Thyroid gland (tissue), 4 donors: Measurements from ENCODE around the gene ATP9B.

Experiments
- POLR2A ChIP-seq, 2 donors: fragments of 450-650 bp; IDR thresholded peaks; one replicate each; pipeline ENCODE4 v1.6.1; 2017; ENCODE audit warnings: antibody characterized with exemption in 2 of 2, mild to moderate bottlenecking in 2 of 2, moderate library complexity in 1 of 2
- TF ChIP-seq, protein P1 (sequence below), 6 experiments: fragments of 200-600 bp in 3 of 6; fragments of 450-650 bp in 3 of 6; sonication (generic) in 3 of 6; IDR thresholded peaks; one replicate each; pipeline ENCODE4 v1.5.1; 2016 to 2019; ENCODE audit warnings: antibody characterized with exemption in 6 of 6, mild to moderate bottlenecking in 2 of 6, inconsistent platforms in 1 of 6, moderate library complexity in 1 of 6

DNA sequence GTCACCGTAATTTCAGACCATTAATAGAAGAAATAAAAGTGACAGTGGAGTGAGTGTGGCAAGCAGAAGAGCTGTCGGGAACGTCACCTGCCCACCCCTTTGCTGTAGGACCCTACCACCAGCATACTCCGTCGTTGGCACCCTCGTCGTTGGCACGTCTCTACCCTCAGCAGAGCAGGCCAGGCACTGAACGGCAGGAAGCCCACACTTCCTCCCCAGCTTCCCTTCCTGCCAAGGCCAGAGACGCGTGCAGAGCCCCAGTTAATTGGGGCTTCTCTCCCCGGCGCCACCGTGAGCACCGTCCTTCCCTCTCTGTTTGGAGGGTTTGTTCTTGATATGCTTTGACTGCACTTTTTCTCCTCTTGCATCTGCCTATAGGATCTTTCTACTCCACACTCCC is 299.5 kb downstream of the ATP9B start:
- TF ChIP-seq, protein P1, sequence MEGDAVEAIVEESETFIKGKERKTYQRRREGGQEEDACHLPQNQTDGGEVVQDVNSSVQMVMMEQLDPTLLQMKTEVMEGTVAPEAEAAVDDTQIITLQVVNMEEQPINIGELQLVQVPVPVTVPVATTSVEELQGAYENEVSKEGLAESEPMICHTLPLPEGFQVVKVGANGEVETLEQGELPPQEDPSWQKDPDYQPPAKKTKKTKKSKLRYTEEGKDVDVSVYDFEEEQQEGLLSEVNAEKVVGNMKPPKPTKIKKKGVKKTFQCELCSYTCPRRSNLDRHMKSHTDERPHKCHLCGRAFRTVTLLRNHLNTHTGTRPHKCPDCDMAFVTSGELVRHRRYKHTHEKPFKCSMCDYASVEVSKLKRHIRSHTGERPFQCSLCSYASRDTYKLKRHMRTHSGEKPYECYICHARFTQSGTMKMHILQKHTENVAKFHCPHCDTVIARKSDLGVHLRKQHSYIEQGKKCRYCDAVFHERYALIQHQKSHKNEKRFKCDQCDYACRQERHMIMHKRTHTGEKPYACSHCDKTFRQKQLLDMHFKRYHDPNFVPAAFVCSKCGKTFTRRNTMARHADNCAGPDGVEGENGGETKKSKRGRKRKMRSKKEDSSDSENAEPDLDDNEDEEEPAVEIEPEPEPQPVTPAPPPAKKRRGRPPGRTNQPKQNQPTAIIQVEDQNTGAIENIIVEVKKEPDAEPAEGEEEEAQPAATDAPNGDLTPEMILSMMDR (IDR thresholded peaks at IDR 0.05): no peak
- no peak for TF ChIP-seq POLR2A (IDR thresholded peaks at IDR 0.05)
